Stimulated activated CD4-positive, alpha-beta T cell treated with anti-CD3 and anti-CD28 coated beads, Interleukin-4, amount 100 ng/mL, for 48 hours (primary cell): ENCODE measurements around the gene PLEKHG2.

ENCODE experiments used
- DNase-seq, 2 donors: peaks; one replicate each; pipeline ENCODE4 v3.0.0-alpha.2; 2020; ENCODE audit warnings: low read depth in 2 of 2

PLEKHG2 gene

DNA sequence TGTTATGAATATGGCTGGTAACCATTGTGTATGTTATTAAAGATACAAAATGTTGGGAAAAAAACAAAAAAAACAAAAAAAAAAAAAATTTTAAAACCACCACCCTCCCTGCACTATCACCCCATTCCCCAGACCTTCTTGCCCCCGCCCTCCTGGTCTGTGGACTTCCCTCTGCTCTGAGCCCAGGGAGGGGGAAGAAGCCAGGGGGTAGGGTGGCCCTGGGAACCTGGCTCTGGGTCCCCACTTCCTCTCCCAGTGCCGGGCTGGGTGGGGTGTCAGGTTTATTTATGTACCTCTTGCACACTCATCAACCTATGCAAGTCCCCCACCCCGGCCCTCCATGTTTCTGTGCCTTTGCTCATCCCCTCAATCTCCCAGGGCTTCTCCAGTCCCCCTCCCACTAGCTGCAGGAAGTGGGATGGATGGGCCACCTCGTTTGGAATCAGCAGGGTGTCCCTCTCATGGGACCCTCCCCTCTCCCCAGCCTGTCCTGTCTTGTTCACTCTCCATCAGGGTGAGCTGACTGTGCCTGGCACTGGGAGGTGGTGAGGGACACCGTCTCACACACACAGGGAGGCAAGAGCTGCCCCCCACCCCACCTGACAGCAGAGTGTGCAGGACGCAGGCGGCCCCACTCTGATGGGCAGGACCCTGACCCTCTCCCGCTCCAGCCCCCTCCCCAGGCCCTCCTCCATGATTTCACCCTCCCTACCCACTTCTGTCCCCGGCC lies 27.5 kb upstream of the PLEKHG2 start:
- no peak for DNase-seq

DNA sequence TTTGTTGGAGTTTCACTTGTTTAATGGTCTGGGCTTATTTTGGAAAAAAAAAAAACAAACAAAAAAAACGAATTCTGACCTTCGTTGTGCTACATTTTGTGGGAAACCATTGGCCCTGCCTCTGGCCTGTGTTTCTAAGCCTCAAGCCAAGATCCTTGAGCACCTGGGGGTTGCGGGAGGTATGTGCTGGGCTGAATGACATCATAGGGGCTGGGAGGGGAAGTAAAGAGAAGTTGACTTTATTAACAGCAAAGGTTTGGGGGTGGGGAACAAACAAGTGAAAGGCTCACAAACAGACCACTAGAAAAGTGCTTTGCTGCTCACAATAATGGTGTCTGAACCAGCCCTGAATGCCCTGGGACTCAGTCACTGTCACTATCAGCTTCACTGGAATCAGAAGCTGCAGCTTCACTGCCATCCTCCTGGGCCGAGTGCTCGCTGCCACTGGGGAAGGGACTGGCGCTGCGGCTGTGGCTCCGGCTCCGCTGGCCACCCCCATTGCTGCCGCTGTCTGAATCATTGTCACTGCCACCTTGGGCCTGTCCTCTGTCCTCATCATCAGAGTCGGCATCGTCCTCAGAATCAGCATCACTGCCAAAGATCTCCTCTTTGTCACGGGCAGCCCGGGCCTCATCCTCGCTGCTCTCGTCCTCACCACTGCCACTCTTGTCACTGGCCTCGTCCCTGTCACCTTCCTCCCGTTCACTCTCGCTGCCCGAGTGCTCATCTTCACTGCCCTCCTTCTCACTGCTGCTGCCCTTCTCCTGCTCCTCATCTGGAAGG lies 26.6 kb upstream of the PLEKHG2 start:
- no peak for DNase-seq

DNA sequence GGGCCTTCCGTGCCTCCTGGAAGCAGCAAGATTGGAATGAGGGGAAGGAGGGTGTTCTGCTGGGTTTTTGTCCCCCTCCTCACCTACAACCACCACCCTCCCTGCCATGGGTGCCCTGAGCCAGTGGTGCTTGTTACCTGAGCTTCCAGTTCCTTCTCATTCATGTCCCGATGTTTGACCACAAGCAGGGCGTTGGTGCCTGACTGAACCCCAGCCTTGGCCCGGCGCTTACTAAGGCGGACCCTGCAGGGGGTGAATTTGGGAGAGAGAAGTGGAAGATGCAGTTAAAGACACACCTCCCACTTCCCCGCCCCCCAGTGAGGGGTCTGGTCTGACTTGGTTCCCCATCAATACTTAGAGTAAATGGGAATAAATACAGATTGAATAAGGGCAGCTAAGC lies 25.9 kb upstream of the PLEKHG2 start:
- DNase-seq = no peak

DNA sequence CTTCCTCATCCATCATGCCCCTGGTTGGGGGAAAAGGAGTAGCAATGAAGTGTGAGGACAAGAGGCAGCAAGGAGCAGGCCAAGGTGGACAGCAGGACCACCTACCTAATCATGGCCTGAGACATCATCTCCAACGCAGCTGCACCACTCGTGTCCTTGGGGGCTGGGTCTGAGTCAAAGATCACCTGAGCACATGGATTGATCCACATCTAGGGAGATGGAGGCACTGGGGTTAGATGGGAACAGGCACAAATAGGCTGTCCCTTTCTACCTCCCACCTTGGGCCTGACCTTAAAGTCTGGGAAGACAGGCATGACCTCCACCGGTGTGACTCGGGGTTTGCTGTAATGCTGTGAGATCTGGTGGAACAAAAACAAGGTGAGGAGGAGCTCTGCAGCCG lies 23.8 kb upstream of the PLEKHG2 start:
- no peak for DNase-seq

DNA sequence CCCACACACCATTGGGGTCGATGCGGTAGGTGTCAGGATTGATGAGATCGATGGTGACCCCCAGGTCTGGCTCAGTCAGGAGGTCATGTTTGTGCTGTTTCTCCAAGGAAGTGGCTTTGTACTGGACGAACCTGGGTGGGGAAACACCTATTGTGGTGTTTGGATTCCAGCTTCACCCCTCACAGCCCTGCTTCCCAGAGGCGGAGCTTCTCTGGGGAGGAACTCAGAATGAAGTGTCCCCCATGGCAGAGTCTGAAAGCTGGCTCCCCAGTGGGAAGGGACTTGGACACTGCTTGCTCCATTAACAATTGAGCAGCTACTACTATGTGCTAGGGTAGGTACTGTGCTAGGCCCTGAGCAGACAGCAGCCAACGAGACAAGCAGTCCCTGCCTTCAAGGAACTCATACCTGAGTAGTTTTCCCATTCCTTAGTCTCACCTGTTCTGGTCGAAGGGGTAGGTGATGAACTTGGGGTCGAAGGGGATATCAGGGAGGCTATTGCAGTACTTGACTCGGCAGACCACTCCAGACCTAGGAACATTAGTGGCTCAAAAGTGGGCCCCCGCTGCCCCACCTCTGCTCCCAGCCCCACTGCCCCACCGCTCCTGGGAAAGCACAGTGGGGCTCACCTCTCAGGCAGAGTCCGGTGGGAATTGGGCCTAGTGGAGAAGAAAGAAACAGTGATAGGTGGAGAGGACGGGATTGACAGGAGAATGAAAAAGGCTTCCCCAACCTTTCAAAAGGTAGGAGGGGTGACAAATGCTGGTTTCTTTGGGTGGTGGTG lies 22.6 kb upstream of the PLEKHG2 start:
- DNase-seq = no peak

DNA sequence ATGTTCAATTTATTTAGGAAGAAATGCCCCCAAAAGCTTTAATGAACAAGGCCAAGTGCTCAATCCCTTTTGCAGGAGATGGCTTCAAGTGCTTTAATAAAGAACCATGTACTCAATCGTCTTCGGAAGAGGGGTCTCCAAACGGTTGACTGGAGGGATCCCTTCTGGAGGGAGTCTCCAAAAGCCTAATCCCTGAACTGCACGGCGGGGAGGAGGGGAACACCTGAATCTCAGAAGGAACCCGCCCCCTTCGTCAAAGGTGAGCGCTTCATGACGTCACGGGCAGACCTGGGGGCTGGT lies 22.1 kb upstream of the PLEKHG2 start:
- DNase-seq = peak in 1 of 2 donors; percentile 67

DNA sequence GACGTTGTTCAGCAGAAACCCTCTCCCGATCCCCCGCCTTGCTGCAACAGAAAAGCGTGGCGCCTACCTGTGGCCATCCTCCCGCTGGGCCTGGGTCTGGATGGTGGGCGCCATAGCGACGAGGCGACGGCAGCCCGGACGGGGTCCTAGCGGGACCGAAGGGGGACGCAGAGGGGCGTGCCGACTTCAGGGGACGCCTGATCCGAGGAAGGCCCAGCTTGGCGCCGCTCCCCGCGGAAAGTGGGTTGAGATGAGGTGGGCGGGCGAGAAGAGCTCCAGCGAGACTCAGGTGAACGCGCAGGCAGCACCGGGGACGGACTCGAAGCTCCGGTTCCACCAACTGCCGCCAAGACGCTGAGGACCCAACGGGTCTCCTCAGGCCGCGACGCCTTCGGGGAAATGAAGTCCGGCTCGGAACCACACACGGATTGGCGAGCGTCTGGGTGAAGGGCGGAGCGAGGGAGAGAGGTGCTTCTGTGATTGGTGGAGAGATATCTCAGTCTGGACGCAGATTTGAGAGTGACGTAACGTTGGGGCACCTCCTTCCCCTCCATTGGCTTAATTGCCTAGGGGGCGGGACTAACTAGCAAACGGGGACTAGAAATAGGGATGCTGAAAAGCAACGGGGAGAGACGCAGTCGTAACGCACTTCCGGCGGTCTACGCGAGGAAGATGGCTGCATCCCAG lies 21.6 kb upstream of the PLEKHG2 start, which contains the start of the genes MED29 and PAF1:
TSS of gene MED29 (plus strand) at position 628 of the 687 bp plus-strand sequence. CDS start at position 673, 45 bp downstream.
TSS of gene PAF1 (minus strand) at position 356 of the 687 bp plus-strand sequence. CDS start at position 114, 242 bp downstream.
- peak; percentile 86 to 95 for DNase-seq

DNA sequence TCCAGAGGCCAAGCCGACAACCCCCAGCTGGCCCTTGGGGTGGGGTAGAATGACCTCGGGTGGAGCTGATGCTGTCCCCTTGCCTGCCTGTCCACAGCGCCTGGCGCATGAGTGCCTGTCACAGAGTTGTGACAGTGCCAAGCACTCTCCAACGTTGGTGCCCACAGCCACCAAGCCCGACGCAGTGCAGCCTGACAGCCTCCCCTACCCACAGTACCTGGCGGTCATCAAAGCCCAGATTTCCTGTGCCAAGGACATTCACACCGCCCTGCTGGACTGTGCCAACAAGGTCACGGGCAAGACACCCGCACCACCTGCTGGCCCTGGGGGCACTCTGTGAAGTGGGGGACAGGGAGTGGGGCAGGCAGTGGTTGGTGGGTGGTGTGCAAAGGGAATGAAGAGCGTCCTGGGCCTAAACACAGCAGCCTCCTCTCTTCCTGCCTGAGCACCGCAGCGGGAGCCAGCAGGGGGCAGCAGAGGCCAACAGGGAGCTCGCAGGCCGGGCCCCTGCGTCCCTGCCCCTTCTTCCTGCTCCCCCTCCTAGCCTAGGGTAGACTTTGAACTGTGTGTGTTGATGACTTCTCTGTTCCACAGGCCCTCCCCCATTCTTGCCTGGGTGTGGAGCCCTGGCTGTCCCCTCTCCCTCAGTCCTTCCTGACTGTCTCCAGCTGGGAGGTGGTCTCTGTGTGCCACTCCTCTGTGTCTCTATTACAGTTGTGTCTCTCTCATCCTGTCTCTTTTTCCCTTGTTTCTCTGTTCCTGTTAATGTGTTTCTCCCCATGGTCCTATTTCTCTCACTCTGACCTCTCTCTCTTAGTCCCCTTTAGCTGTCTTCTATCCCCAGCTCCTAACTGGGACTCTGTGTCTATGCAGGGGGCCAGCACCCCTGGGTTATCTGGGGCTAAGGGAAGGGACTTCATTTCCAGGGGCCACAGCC lies 14.8 kb upstream of the PLEKHG2 start:
- DNase-seq = peak; percentile 88 to 98

DNA sequence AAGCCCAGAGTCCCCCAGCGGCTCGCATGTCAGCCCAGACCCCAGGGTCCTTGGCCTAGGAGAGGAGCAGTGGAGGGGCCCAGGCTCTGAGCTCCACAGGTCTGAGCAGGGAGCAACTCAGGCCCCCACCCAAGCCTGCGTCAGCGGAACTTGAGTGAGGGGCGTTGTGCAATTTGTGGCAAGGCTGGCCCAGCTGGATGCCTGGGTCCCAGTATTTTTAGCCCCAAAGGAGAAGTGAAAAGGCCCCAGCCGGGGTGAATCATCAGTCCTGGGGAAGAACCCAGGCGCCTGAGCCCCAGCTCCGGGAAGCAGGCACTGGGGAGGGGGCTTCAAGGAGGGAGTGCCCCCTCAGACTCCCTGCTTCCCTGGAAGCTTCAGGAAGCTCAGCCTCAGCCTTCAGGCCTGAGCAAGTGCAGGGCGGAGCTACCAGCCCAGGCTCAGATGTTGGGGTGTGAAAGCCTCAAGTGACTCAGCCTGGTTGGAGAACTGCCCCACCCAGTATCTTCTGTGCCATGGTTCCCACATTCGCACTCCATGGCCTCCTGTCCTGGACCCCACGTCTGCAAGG lies 14.1 kb upstream of the PLEKHG2 start:
- peak in 1 of 2 donors; percentile 64 for DNase-seq

DNA sequence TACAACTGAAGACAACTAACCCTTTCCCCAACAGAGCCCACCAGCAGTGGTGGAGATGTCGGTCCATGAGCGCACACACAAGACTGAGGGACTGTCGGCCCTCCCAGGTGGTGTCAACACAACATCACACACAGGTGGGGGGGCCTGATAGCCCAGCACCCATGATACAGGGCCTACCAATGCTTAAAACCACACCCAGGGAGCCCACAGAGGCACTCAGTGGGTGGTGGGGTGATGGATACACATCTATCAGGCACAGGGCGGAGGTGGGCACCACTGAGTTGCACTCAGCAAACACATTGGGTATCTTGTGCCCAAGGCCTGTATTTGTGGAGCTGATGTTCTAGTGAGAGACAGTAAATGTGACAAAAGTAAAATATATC lies 12.8 kb upstream of the PLEKHG2 start:
- no peak for DNase-seq

DNA sequence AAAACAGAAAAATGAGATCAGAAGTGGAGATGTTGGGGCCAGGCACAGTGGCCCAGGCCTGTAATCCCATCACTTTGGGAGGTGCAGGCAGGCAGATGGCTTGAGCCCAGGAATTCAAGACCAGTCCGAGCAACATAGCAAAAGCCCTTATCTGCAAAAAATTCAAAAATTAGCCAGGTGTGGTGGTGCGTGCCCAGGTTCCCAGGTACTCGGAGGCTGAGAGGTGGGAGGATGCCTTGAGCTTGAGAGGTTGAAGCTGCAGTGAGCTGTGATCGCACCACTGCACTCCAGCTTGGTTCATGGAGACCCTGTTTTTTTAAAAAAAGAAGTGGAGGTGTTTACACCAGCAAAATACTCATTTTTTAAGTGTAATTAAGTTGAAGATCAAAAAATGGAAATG lies 12.4 kb upstream of the PLEKHG2 start:
- no peak for DNase-seq

DNA sequence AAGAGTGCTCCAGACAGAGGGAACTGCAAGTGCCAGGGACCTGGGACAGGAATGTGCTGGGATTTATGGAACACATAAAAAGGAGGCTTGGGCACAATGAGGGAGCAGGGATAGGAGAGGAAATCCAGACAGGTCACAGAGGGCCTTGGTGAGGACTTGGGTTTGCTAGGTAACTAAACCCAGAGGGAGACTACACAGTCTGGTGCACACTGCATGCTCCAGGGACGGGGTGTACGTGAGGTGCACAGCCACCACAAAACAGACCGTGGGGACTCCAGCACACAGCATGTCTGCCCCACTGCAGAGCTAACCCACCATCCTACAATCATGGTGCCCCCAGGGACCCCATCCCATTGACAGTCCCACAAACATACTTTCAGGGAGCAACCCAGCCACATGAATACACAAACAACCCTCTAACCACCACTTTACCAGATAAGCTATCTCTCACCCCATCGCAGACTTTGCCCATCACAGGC lies 11.4 kb upstream of the PLEKHG2 start:
- no peak for DNase-seq

DNA sequence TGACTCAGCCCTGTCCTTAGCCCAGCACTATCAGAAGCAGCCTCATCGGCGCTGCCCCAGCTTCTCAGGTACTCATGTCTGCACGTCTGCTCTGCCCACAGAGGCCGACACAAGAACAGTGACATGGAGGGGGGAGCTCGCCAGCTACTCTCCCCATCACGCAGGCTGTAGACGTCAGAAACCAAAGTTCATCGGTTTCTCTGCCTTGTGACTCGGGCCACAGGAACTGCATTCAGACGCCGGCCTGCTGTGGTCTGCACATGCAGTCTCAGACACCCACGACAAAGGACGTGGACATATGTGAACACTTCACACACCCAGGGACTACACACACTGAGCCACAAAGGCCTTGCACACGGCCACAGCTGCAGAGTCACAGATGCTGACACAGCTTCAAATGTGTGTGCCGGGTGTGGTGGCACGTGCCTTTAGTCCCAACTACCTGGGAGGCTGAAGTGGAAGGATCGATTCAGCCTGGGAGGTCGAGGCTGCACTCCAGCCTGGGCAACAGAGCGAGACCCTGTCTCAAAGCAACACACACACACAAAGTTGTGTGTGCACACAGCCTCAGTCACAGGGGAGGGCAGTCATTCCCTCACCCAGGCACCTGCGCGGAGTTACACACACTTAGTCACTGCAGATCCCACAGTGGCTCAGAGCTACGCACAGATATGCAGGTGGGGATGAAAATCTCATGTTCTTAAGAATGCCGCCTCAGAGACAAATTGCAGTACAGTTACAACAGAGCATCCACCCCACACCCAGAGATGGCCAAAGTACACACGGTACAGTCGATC lies 10.7 kb upstream of the PLEKHG2 start:
- peak; percentile 69 to 81 for DNase-seq

DNA sequence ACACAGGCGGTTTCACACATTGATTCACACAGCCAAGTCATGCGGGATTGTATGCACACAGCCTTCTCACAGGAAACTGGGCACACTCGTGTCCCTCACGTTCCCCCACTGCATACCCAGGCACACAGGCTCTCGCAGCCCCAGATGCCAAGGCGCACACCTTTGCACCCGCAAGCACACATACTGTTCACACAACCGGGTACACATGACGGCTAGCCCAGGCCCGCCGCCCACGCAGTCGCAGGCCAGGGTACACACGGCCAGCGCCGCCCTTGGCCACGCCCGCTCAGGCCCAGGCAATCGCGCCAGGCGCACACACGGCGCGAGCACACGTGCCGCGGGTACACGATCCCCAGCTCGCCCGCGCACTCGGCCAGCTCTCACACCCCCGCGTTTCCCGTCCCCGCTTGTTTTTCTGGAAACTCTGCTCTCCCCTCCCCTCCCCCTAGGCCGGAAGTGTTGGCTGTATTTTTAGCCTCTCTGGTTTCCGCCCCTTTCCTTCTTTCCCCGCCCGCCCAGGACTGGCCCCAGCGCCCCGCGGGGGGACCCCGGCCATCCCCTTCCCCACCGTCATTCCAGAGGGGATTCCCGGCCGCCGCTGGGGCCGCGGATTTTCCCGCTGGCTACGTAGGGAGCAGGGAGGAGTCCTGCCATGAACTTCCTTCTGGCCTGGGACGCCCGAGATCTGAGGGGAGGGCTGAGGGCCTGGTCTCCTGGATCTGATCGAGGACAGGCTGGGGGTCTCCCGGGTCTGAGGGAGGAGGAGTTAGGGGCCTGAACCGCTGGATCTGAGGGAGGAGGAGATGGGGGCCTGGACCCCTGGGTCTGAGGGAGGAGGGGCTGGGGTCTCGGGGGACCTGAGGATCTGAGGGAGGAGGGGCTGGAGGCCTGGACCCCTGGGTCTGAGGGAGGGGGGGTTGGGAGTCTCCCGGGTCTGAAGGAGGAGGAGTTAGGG lies 9.8 kb upstream of the PLEKHG2 start:
- DNase-seq = peak; percentile 75 to 87

DNA sequence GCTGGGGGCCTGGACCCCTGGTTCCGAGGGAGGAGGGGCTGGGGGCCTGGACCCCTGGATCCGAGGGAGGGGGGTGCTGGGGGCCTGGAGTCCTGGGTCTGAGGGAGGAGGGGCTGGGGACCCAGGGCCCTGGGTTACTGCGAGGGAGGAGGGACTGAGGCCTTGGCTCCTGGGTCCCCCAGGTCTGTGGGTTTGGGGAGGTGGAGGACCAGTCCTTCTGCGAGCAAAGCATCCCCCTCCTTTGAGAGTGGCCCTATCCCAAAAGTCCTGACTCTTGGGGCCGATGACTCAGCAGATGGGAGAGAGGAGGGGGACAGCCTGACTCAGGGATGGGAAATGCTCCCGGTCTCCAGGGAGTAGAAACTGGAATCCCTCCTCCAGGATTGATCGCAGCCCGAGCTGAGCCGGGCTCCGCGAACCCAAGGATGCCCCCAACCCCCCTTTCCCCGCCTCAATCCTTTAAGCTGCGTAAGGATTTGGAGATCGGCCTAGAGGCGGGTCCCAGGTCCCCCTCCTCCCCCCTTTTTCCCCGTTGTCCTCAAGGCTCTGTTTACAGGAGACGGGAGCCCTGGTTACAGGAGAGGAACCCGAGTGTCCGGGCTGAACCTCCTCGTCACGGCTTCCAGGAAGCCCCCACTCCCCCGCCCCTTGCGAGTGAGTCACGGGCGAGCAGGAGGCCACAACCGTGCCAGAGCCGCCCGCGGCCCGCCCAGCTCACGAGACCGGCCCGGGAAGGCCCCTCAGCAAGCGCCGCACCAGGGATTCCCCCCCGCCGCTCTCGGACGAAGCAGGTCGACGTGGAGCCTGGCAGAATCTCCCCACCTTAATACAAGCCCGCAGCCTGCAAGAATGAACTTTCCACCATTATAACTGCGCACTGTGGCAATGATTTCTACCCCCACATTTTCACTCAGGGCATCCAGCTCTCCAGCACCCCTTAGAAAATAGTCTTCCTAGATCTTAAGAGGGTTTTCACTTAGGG lies 8.8 kb upstream of the PLEKHG2 start:
- peak; percentile 92 to 96 for DNase-seq

DNA sequence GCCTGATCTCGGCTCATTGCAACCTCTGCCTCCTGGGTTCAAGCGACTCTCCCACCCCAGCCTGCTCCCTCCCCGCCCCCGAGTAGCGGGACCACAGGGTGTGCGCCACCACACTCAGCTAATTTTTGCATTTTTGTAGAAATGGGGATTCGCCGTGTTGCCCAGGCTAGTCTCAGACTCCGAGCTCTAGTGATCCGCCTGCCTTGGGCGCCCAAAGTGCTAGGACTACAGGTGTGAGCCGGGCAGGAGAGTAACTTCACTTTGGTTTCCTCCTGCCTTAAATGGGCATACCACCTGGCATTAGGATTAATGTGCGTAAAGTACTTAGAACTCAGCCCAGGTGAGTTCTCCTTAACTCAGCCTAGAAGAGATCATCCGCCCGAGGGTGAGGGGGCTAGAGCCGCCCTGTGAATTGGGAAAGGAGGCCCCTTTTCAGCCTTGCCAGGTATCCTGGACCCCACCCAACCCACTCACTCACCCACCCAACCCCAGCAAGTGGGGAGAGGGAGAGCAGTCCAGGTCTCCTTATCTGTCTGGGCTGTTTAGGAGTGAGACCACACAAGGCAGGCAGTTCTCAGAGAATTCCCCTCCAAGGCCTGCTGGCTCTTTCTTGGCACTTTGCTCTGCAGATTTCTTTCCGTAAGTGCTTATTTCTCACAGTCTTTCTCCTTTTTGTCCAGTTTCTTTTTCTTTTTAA lies 7.1 kb upstream of the PLEKHG2 start:
- DNase-seq = no peak
